K562 (cell line): ENCODE data around the gene UMODL1.
"Not testable (repeated sequence)": the region's sequence is repeated elsewhere in the genome, so short reads cannot be mapped to it uniquely, and the experiment has no call there.

Experiments used
- CTCF ChIP-seq, 3 experiments: IDR thresholded peaks in 2 of 3; conservative IDR thresholded peaks in 1 of 3; 2 replicates each; pipeline ENCODE4 v1.5.1; 2011 to 2012; ENCODE audit warnings: low read length in 3 of 3, mild to moderate bottlenecking in 3 of 3, control low read depth in 2 of 3, improper control_type of control experiment in 1 of 3, inconsistent platforms in 1 of 3, low read depth in 1 of 3, mixed read lengths in 1 of 3, moderate library complexity in 1 of 3; ENCODE audit not compliant: insufficient read depth in 2 of 3
- DPF2 ChIP-seq: fragments of 450-650 bp; IDR thresholded peaks from 2 replicates; pipeline ENCODE4 v1.6.1; 2016
- SIN3A ChIP-seq, 2 experiments: fragments of 150-350 bp in 1 of 2; IDR thresholded peaks; 2 replicates each; pipeline ENCODE4 v1.6.1; 2011 to 2016; ENCODE audit warnings: borderline replicate concordance in 2 of 2, low read depth in 2 of 2, low read length in 2 of 2, mild to moderate bottlenecking in 2 of 2, moderate library complexity in 2 of 2; ENCODE audit not compliant: control insufficient read depth in 1 of 2
- ZNF24 ChIP-seq: fragments of 450-650 bp; IDR thresholded peaks from 2 replicates; pipeline ENCODE4 v1.6.1; 2016

GRCh38 chr21:42180001-42180400 is 108.9 kb downstream of the UMODL1 start:
- TF ChIP-seq DPF2; ZNF24; SIN3A (IDR thresholded peaks at IDR 0.05; ENCODE audit: borderline replicate concordance in 2 of 2, control insufficient read depth in 1 of 2, low read depth in 2 of 2, low read length in 2 of 2); CTCF (IDR thresholded peaks at IDR 0.05 in 2 of 3, conservative IDR thresholded peaks at IDR 0.05 in 1 of 3; ENCODE audit: insufficient read depth in 2 of 3, low read depth in 1 of 3, low read length in 3 of 3): not testable (repeated sequence)
